ENCODE measurements around the gene MRGPRF. TPM values are rescaled to one million over a fixed set of nuclear protein-coding genes. Genes with fewer than 3 reads are reported as not detected.

MRGPRF gene
- polyA plus RNA-seq, 1 donor from 2014 or later = not detected

GRCh38 chr11:69048694-69049489 lies 35.8 kb upstream of the MRGPRF start, which contains the start of gene TPCN2:
Gene TPCN2, plus strand, starts transcription at chr11:69048932. Its CDS starts 66 bp downstream, at chr11:69048998.
- H3K9me2 ChIP-seq (ENCODE audit: insufficient read depth, low read length) = no peaks in the 10 kb centered on the region
- H4K20me1 ChIP-seq (ENCODE audit: insufficient read depth) = no peaks in the 10 kb centered on the region
- peak within 1 kb of the TSS; percentile 96 for H3K4me3 ChIP-seq (ENCODE audit: low read length)
- peak; percentile 85 for TF ChIP-seq POLR2AphosphoS5 (IDR thresholded peaks at IDR 0.05)
- TF ChIP-seq RAD21 (conservative IDR thresholded peaks at IDR 0.05) = no peak
- TF ChIP-seq SMC3 (conservative IDR thresholded peaks at IDR 0.05; ENCODE audit: poor library complexity) = no peak
- peak; percentile 60 for TF ChIP-seq TAF1 (IDR thresholded peaks at IDR 0.05; ENCODE audit: low read depth)
- TF ChIP-seq MXI1 (conservative IDR thresholded peaks at IDR 0.05; ENCODE audit: poor library complexity, severe bottlenecking) = peak; percentile 77
- peak; percentile 36 for TF ChIP-seq EP300 (conservative IDR thresholded peaks at IDR 0.05; ENCODE audit: poor library complexity, severe bottlenecking)
- TF ChIP-seq REST (IDR thresholded peaks at IDR 0.05; ENCODE audit: borderline replicate concordance) = peak; percentile 32
- peak within 1 kb of the TSS; percentile 51 for H3K4me2 ChIP-seq (ENCODE audit: low read length)
- H3K79me2 ChIP-seq (replicated peaks; ENCODE audit: insufficient read depth, low read length) = peaks cover 6% of the 10 kb centered on the region
- no peaks in the 10 kb centered on the region for H3K27me3 ChIP-seq (ENCODE audit: insufficient read depth, low read depth, low read length)
- peak within 1 kb of the TSS; percentile 83 for H2AFZ ChIP-seq (ENCODE audit: low read depth, low read length)
- H3K9ac ChIP-seq (ENCODE audit: low read length) = peak within 1 kb of the TSS; percentile 82
- H3K9me3 ChIP-seq (ENCODE audit: low read length) = no peaks in the 10 kb centered on the region
- H3K27ac ChIP-seq (ENCODE audit: low read length) = peak within 1 kb of the TSS; percentile 5
- H3K36me3 ChIP-seq (ENCODE audit: insufficient read depth, low read length) = no peaks in the 10 kb centered on the region
- H3F3A ChIP-seq (ENCODE audit: insufficient read depth, low read length, poor library complexity, severe bottlenecking) = no peaks in the 10 kb centered on the region

GRCh38 chr11:69048031-69048693 lies 35.1 kb upstream of the MRGPRF start:
- Histone ChIP-seq H4K20me1 (ENCODE audit: insufficient read depth) (no peaks in the 10 kb centered on the region), H3K9me2 (ENCODE audit: insufficient read depth, low read length) (no peaks in the 10 kb centered on the region), H3K27me3 (ENCODE audit: insufficient read depth, low read depth, low read length) (no peaks in the 10 kb centered on the region), H3K36me3 (ENCODE audit: insufficient read depth, low read length) (no peaks in the 10 kb centered on the region), H3K9me3 (ENCODE audit: low read length) (no peaks in the 10 kb centered on the region), H3K27ac (ENCODE audit: low read length) (no peak overlapping the region), H3K4me2 (ENCODE audit: low read length) (no peak overlapping the region), H2AFZ (ENCODE audit: low read depth, low read length) (peak overlapping the region; percentile 37), H3K79me2 (replicated peaks; ENCODE audit: insufficient read depth, low read length) (peaks cover 6% of the 10 kb centered on the region), H3F3A (ENCODE audit: insufficient read depth, low read length, poor library complexity, severe bottlenecking) (no peaks in the 10 kb centered on the region), H3K9ac (ENCODE audit: low read length) (peak overlapping the region; percentile 32), H3K4me3 (ENCODE audit: low read length) (peak overlapping the region; percentile 96)
- TF ChIP-seq SMC3 (conservative IDR thresholded peaks at IDR 0.05; ENCODE audit: poor library complexity) = no peak
- TF ChIP-seq EP300 (conservative IDR thresholded peaks at IDR 0.05; ENCODE audit: poor library complexity, severe bottlenecking) = no peak
- no peak for TF ChIP-seq RAD21 (conservative IDR thresholded peaks at IDR 0.05)
- TF ChIP-seq TAF1 (IDR thresholded peaks at IDR 0.05; ENCODE audit: low read depth) = no peak
- no peak for TF ChIP-seq CTCF (IDR thresholded peaks at IDR 0.05; ENCODE audit: poor library complexity, severe bottlenecking)
- no peak for TF ChIP-seq MXI1 (conservative IDR thresholded peaks at IDR 0.05; ENCODE audit: poor library complexity, severe bottlenecking)
- TF ChIP-seq POLR2AphosphoS5 (IDR thresholded peaks at IDR 0.05) = no peak
- TF ChIP-seq EZH2 (IDR thresholded peaks at IDR 0.05; ENCODE audit: borderline replicate concordance, insufficient read depth, low read length, poor library complexity, severe bottlenecking) = no peak

Data from neural cell (in vitro differentiated cells).